IPS-11a (cell line): ENCODE data around the gene PHF1.

Experiments
- H3K4me3 ChIP-seq: one replicate; pipeline ENCODE4 v1.5.1; 2013; ENCODE audit warnings: low read depth, low read length, control low read depth

The PHF1 gene

DNA sequence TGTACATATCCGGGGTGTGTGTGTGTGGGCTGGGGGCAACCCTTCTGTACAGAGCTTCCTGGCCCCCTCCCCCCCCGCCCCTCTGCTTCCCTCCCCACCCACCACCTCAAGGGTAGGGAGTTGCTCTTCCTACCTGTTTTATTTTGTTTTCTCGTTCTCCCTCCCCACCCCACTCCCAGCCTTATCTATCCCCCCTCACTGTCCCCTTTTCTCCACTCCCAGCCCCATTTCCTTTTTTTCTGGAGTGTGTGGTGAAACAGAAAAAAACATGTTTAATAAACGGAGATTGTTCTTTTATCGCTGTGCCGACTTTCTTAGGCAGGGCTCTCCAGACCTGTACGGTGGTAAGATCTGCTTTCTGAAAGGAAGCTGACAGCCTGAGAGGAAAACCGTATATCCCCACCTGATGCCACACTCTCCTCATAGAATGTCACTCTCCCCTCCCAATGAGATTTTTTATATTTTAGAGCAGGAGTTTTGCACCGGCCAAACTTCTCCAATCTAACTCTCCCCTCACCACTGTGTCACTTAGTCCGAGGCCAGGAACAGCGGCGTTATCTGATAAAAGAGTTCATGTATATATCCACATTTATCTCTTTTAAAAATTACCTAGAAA, 42.7 kb downstream of the PHF1 start:
- H3K4me3 ChIP-seq = peak overlapping the region; percentile 89

DNA sequence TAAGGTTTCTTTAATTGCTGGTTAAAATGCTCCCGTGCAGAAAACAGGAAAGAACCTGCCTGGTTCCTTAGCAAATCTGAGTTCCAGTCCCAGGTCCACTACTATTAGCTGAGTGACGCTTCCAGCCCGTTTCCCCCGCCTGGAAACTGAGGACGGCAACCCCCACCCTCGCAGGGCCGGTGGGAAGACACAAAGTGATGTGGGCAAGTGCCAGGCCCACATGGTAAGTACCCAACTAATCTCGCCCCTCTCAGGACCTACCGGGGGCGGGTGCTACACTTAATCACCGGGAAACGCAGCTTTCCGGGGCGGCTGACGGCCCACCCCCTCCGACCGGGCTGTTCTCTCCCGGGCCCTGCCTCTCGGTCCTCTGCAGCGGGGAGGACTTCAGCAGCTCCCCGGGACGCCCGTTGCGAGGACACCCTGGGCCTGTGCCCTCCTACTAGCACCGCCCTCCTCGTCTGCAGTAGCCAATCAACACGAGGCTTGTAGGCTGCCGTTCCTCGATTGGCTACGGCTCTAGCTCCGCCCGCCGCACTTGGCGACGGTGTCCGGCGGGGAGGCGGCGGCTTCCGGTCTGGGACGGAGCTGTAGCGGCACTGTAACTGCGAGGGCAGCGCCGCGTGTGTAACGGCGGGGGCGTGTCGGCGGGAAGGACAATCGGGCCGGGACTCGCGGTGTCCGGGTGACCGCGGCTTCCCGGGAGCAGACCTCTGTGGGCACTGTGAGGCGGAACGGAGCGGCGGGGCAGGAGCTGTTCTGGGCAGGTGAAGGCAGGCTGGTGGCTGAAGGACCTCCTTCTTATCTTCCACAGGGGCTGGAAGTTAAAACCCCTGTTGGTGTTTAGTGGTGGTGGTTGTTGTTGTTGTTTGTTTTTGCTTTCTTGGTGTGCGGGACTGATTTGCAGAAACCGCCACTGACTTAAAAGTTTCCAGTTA, 43.5 kb downstream of the PHF1 start, which contains the start of gene ZBTB9:
Gene ZBTB9 (plus strand): TSS at position 568 of the 938 bp plus-strand sequence. CDS start 525 bp downstream, outside the sequence.
- peak within 1 kb of the TSS; percentile 89 for H3K4me3 ChIP-seq

DNA sequence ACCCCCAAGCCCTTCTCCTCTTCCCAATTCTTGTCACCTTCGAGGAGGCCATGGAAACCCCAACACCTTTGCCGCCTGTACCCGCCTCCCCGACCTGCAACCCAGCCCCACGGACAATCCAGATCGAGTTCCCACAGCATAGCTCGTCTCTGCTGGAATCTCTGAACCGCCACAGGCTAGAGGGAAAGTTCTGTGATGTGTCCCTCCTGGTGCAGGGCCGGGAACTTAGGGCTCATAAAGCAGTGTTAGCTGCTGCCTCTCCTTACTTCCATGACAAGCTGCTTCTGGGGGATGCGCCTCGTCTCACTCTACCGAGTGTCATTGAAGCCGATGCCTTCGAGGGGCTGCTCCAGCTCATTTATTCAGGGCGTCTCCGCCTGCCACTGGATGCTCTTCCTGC, 44.2 kb downstream of the PHF1 start:
- H3K4me3 ChIP-seq = peak overlapping the region; percentile 89

DNA sequence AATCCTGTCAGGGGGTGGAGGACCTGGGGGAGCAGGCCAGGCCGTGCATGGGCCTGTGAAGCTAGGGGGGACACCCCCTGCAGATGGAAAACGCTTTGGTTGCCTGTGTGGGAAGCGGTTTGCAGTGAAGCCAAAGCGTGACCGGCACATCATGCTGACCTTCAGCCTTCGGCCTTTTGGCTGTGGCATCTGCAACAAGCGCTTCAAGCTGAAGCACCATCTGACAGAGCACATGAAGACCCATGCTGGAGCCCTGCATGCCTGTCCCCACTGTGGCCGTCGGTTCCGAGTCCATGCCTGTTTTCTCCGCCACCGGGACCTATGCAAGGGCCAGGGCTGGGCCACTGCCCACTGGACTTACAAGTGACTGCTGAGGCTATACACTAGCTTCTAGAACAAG, 45.3 kb downstream of the PHF1 start:
- no peak overlapping the region for H3K4me3 ChIP-seq

DNA sequence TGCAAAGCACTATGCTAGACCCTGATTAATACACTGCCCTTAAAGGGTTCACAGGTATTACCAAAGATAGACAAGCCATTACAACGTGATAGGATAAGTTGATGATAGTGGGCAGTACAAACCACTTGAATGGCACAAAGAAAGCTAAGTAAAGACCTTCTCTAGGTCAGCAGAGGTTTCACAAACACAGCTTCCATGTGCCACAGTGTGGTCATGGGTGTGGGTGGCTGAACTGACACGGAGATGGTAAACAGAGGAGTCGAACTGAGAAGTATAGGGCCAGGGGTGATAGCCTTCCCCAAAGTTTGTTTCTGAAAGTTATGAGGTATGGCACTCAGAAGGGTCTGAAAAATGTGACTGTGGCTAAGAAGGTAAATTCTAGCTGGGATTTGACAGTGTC, 47.9 kb downstream of the PHF1 start:
- H3K4me3 ChIP-seq = no peak overlapping the region

DNA sequence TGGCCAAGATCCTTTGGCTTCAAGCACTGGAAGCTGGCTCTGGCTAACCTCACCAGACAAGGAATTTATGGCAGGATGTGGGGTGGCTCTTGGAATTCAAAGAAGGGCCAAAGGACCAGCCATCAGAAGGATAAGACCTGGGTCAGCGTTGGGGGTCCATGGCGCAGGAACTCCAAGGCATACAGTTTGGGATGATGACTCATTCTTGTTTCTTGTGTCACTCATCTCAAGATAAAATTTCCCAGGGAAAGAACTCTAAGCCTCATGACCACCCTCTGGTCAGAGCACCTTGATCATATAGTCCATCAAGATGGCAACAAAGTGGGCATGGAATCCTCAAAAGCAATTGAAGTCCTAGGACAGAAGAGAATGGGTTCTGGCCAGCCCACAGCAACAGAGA, 48.4 kb downstream of the PHF1 start:
- H3K4me3 ChIP-seq = no peak overlapping the region
